ENCODE results near the gene TAL1.

GRCh38 chr1:47233186-47233585 is 1.2 kb upstream of the TAL1 start:
- no peak for TF ChIP-seq POLR2A (IDR thresholded peaks at IDR 0.05)
- no peak for TF ChIP-seq CTCF (IDR thresholded peaks at IDR 0.05)
- no peak for TF ChIP-seq POLR2AphosphoS5 (IDR thresholded peaks at IDR 0.05)
